C4-2B (cell line): ENCODE results near the gene SERPINF2.
"Not testable (repeated sequence)": the region's sequence is repeated elsewhere in the genome, so short reads cannot be mapped to it uniquely, and the experiment has no call there.

Source experiments
- CTCF ChIP-seq: fragments of 450-650 bp; conservative IDR thresholded peaks from 2 replicates; pipeline ENCODE4 v1.5.1; 2017; ENCODE audit warnings: mild to moderate bottlenecking
- ZFX ChIP-seq: fragments of 450-650 bp; IDR thresholded peaks from 2 replicates; pipeline ENCODE4 v1.6.1; 2017

GRCh38 chr17:1699891-1700290 is 42.8 kb upstream of the SERPINF2 start:
- not testable (repeated sequence) for TF ChIP-seq CTCF, ZFX
